HG03575 (cell line): ENCODE data around the gene C5AR1.
"Not testable (repeated sequence)": the region's sequence is repeated elsewhere in the genome, so short reads cannot be mapped to it uniquely, and the experiment has no call there.

ENCODE experiments used
- ATAC-seq: cut with Tn5 transposase; IDR thresholded peaks from one replicate; pipeline ENCODE4 v1.9.1; 2021; ENCODE audit not compliant: unreplicated experiment, insufficient number of reproducible peaks, low FRiP score; ENCODE audit errors: extremely low read depth

C5AR1 gene

DNA sequence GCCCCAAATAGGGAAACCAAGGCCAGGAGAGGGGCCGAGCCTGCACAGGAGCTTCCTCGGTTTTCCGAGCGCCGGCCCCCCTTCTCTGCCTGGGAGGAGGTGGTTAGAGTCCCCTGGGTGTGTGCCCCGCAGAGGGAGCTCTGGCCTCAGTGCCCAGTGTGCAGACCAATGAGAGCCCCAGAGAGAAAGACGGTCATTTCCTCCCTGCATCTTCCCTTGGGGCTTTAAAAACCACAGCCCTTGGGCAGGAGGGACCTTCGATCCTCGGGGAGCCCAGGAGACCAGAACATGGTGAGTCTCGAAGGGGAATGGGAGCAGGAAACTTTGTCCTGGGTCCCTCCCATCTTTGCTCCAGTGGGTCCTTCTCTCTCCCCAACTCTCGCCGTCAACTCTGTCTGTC lies at the start of gene C5AR1:
Gene C5AR1, plus strand, starts transcription at position 254 of the 400 bp plus-strand sequence. Its CDS starts 35 bp downstream, at position 289.
- ATAC-seq, result no peak

DNA sequence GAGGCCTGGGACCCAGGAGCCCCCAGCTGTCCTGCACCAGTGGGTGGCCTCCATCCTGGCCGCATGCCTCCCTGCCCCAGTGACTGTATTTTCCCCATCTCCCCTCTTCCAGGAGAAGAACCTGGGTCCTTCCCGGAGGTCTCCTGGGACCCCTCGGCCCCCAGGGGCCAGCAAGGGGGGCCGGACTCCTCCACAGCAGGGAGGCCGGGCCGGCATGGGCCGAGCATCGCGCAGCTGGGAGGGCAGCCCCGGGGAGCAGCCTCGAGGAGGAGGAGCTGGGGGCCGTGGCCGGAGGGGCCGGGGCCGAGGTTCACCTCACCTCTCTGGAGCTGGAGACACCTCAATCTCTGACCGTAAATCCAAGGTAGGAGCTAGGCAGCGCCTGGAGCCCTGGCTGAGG lies 49.2 kb upstream of the C5AR1 start:
- no peak for ATAC-seq

- not testable (repeated sequence) for ATAC-seq
Measured at GRCh38 chr19:47261946-47262793, 47.5 kb upstream of the C5AR1 start.

DNA sequence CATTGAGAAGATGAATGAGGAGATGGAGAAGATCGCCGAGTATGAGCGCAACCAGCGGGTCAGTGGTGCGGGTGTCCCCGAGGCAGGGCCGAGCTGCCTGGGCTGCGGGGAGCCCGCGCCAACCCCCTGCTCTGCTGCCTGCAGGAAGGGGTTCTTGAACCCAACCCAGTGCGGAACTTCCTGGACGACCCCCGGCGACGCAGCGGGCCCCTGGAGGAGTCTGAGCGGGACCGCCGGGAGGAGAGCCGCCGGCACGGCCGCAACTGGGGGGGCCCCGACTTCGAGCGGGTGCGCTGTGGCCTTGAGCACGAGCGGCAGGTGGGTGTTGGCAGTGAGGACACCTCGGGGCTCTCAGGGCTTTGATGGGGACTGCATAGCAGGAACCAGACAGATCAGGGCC lies 45.0 kb upstream of the C5AR1 start:
- no peak for ATAC-seq

DNA sequence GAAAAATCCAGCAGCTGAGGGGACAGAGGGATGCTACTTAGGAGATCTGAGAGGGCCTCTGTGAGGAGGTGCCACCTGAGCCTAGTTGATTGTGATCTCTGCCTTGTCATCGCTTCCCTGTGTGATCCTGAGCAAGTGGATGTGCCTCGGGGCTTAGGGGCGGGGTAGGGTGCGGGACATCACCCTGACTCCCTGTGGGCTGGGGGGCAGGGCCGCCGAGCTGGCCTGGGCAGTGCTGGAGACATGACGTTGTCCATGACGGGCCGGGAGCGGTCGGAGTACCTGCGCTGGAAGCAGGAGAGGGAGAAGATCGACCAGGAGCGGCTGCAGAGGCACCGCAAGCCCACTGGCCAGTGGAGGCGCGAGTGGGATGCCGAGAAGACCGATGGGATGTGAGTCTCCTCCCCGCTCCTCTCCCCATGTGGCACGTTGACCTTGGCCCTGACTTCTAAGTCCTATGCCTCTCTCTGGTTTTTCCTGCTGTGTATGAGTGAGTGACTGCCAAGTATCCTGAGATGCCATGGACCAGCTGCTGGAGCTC lies 43.2 kb upstream of the C5AR1 start:
- no peak for ATAC-seq

DNA sequence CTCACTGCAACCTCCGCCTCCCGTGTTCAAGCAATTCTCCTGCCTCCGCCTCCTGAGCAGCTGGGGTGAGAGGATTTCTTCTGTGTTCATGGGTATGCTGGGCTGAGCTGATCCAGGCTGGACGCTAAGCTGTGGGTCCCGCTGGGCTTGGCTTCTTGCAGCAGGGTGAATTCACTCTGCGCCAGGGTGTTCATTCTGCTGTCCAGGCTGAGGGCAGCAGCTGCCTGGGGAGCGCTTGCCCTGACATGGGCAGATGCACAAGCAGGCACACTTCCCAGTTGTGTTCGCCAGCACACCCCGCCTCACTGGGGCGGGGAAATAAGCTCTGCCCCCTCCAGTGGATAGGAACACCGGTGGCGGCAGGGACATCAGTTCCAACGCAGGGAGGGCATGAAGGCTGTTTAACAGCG lies 42.3 kb upstream of the C5AR1 start:
- ATAC-seq, result no peak

DNA sequence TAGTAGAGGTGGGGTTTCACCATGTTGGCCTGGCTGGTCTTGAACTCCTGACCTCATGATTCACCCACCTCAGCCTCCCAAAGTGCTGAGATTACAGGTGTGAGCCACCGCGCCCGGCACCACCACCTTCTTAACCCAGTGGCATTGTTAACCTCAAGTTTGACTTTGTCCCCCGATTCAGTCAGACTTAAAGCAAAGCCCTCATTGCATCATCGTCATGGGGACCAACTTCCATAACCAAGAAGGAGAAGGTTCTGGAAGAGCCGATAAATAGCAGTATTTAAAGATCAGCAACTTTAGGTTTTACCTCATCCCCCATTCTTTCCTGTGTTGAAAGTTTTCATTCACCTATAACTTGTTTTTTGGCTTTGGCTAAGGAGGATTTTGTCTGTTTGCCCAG lies 41.6 kb upstream of the C5AR1 start:
- ATAC-seq, result no peak

- no peak for ATAC-seq
Measured at GRCh38 chr19:47269596-47269995, 40.1 kb upstream of the C5AR1 start.

DNA sequence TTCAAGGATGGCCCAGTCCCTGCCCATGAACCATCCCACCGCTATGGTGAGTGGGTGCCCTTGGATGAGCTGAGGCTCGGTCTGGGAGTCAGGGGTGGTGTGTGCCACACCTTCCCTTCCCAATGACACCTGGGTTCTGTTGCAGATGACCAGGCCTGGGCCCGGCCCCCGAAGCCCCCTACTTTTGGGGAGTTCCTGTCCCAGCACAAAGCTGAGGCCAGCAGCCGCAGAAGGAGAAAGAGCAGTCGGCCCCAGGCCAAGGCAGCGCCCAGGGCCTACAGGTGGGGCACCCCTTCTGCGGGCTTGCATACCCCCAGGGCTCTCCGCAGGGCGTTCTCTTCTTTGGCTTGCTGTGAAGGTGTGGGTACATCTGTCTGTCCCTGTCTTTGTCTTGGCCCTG lies 39.3 kb upstream of the C5AR1 start:
- no peak for ATAC-seq

- no peak for ATAC-seq
Measured at GRCh38 chr19:47271949-47272348, 37.7 kb upstream of the C5AR1 start.

DNA sequence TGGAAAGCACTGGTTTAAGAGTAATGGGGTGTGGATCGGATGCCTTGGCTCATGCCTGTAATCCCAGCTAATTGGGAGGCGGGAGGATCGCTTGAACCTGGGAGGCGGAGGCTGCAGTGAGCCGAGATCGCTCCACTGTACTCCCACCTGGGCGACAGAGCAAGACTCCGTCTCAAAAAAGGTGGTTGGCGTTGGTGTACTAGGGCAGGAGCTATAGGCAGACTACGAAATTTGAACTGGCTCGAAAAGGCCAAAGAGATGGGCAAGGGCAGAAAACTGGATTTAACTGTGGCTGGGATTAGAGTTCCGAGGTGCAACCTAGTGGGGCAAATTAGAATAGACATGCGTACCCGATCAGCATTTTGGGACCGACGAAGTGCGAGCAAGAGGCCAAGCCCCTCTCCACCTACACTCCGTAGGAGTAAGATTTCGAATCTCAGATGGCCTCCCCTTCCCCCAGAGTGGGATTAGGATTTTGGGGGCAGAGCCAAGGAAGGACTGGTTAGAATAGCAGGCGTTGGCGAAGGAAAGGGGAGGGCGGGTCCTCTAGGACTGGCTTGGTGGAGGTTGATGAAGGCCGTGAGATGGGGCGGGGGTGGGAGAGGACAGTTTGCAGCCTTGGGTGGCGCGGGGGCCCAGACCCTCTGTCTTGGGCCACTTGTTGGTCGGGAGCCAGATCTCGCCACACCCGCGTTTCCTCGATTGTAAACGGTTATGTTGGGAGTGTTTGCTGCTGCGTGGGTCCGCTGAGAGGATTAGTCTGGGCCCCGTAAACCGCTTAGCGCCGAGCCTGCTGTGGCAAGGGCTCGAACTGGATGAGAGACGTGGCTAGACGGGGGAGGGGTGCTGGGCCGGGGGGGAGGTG lies 37.0 kb upstream of the C5AR1 start:
- ATAC-seq, result no peak

DNA sequence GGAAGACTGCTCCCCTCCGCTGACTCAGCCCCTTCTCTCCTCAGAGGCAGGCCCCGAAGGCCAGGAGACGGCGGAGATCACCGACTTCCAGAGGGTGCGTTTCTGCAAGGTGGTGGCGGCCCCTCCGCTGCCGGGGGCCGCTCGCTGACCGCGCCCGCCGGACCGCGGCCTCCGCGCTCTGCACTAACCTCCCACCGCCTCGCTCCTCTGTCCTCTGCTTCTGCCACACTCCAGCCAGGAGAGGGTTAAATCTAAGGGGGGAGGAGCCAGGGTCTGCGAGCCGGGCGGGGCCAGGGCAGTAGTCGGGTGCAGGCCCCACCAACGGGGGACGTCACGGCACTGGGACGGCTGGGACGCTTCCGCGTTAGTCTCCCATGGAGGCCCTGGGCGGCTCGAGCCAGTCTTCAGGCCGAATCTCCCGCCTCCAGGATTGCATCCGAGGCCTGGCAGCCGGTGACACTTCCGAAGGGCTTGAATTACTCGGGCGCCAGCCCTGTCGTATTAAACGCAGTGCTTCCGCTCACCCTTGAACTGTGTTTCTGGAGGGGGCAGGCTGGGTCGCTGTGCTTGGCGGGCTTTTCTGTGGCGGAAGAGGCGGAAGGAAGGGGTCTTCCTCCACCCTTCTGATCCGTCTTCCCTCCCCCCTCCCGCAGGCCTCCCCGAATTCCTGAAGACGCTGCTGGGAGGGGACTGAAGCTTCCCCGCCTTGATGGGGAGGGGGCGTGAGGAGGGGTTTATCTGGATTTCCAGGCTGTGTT lies 36.2 kb upstream of the C5AR1 start:
- no peak for ATAC-seq

GRCh38 chr19:47274071-47274890 lies 35.4 kb upstream of the C5AR1 start, which contains the start of gene INAFM1:
TSS of gene INAFM1 (plus strand) at chr19:47274885. CDS start at chr19:47274920, 35 bp downstream.
- ATAC-seq, result no peak

DNA sequence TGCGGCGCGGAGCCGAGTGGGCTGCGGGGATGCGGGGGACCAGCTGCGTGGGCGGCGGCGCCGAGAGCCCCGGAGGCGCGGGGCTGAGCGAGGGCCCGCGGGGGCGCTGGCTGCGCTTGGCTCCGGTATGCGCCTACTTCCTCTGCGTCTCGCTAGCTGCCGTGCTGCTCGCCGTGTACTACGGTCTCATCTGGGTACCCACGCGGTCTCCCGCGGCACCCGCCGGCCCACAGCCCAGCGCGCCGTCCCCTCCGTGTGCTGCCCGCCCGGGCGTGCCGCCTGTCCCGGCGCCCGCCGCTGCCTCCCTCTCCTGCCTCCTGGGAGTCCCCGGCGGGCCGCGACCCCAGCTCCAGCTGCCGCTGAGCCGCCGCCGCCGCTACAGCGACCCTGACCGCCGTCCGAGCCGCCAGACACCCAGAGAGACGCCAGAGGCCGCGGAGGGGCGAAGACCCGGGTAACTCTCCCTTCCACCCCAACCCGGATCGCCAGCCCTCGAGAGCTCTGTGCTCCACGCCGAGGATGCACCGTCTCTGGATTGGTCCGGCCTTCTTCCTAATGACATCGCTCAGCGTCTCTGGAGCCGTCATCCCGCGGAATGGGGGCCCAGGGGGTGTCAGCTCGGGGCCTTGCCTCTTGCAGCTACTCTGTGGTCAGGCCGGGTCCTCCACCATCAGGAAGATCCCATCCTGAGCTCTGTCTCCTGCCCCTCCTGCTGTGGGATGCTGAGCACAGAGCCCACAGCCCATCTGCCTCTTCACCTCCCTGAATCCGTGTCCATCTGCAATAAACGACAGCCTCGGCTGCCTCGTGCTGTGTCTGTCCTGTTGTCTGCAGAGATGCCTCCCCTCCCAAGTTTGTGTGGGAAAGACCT lies 34.5 kb upstream of the C5AR1 start:
- ATAC-seq, result no peak

GRCh38 chr19:47275791-47276461 lies 33.7 kb upstream of the C5AR1 start:
- ATAC-seq, result no peak

GRCh38 chr19:47276513-47276912 lies 33.1 kb upstream of the C5AR1 start:
- ATAC-seq, result not testable (repeated sequence)
